Sigmoid colon (tissue), 7 donors: ENCODE data around the gene RASA2. TPM values are rescaled to one million over a fixed set of nuclear protein-coding genes. Genes with fewer than 3 reads are reported as not detected.

Experiments used
- DNase-seq: peaks from one replicate; pipeline ENCODE4 v3.0.0-alpha.2; 2019
- H3K27ac ChIP-seq, 4 donors: fragments of 200-600 bp; sonication (generic); one replicate each; pipeline ENCODE4 v1.5.1; 2016 to 2019; ENCODE audit warnings: mild to moderate bottlenecking in 1 of 4
- H3K27me3 ChIP-seq, 3 donors: fragments of 200-600 bp; sonication (generic); one replicate each; pipeline ENCODE4 v1.5.1; 2019; ENCODE audit warnings: mild to moderate bottlenecking in 1 of 3
- H3K36me3 ChIP-seq, 4 donors: fragments of 200-600 bp; sonication (generic); one replicate each; pipeline ENCODE4 v1.5.1; 2016 to 2019
- H3K4me1 ChIP-seq, 4 donors: fragments of 200-600 bp; sonication (generic); one replicate each; pipeline ENCODE4 v1.5.1; 2017 to 2019
- H3K4me3 ChIP-seq, 4 donors: fragments of 200-600 bp; sonication (generic); one replicate each; pipeline ENCODE4 v1.5.1; 2017 to 2019; ENCODE audit warnings: mild to moderate bottlenecking in 2 of 4, moderate library complexity in 1 of 4
- H3K9me3 ChIP-seq, 4 donors: fragments of 200-600 bp in 3 of 4; sonication (generic) in 3 of 4; one replicate each; pipeline versions ENCODE4 v1.5.1 to v1.6.1; 2013 to 2019
- CTCF ChIP-seq, 4 experiments: fragments of 450-650 bp in 3 of 4; fragments of 200-600 bp in 1 of 4; IDR thresholded peaks; one replicate each; pipeline ENCODE4 v1.5.1; 2016 to 2019; ENCODE audit warnings: antibody characterized with exemption in 4 of 4, mild to moderate bottlenecking in 3 of 4, moderate library complexity in 2 of 4
- EP300 ChIP-seq, 4 donors: sonication (generic); formaldehyde crosslinking; IDR thresholded peaks; one replicate each; pipeline ENCODE4 v1.6.1; 2017; ENCODE audit warnings: antibody characterized with exemption in 4 of 4
- POLR2A ChIP-seq, 2 donors: fragments of 450-650 bp; IDR thresholded peaks; one replicate each; pipeline ENCODE4 v1.6.1; 2016; ENCODE audit warnings: antibody characterized with exemption in 2 of 2, mild to moderate bottlenecking in 2 of 2, moderate library complexity in 2 of 2
- POLR2AphosphoS5 ChIP-seq, 4 donors: sonication (generic); formaldehyde crosslinking; IDR thresholded peaks; one replicate each; pipeline ENCODE4 v1.6.1; 2017; ENCODE audit warnings: antibody characterized with exemption in 4 of 4
- WGBS, 2 donors: extraction: QIAGEN DNeasy Blood & Tissue Kit; methylation state at CpG; one replicate each; pipeline ENCODE4 v1.1.7; 2013; 5-methylcytosine and 5-hydroxymethylcytosine counted together
- intact Hi-C: fragments of 100-400 bp; cut with DNase I; formaldehyde crosslinking; loops from one replicate; pipeline ENCODE4 v1.15.1; 2023
- polyA plus RNA-seq, 3 donors: library from polyadenylated mRNA; stranded (reverse); fragments of 200-250 nt; gene quantifications; one replicate each; pipeline ENCODE4 v1.2.3, GENCODE V29; 2013
- total RNA-seq, 4 donors: library from RNA; depleted of rRNA; stranded (reverse); fragments of >200 nt; gene quantifications; one replicate each; pipeline ENCODE4 v1.1.0, GENCODE V29; 2016
- donor health status: healthy with polysubstance abuse.
- donor health status: Bipolar disorder and iron deficiency.
- donor health status: healthy.

The RASA2 gene
- total and polyA plus RNA-seq, 7 donors = 3.2 to 20.5 (median 13.0) TPM

GRCh38 chr3:141482245-141482922, 4.4 kb upstream of the RASA2 start:
- Histone ChIP-seq H3K27me3 (no peaks in the 10 kb centered on the region), H3K4me1 (peaks cover 0 to 6% (median 2%) of the 10 kb centered on the region in 4 donors), H3K27ac (no peak overlapping the region), H3K4me3 (no peak overlapping the region), H3K36me3 (no peaks in the 10 kb centered on the region), H3K9me3 (no peaks in the 10 kb centered on the region)
- intact Hi-C loops = loop anchor here (10.0 kb wide), 2 partner anchors 182 to 252 kb away; partner anchors contain the start of gene RNF7
- DNase-seq = no peak
- WGBS, 2 donors = 71 to 84% methylated on average over 5 of the region's 5 CpGs
- TF ChIP-seq POLR2AphosphoS5 (IDR thresholded peaks at IDR 0.05) (no peak), CTCF (IDR thresholded peaks at IDR 0.05) (no peak), EP300 (IDR thresholded peaks at IDR 0.05) (no peak), POLR2A (IDR thresholded peaks at IDR 0.05) (no peak)

- Histone ChIP-seq H3K9me3 (no peaks in the 10 kb centered on the region), H3K27ac (peak overlapping the region in 1 of 4 donors; percentile 24), H3K36me3 (no peaks in the 10 kb centered on the region), H3K27me3 (no peaks in the 10 kb centered on the region), H3K4me3 (no peak overlapping the region), H3K4me1 (peaks cover 0 to 20% (median 10%) of the 10 kb centered on the region in 4 donors)
- intact Hi-C loops = loop anchor here (5.0 to 10.0 kb wide), 3 partner anchors 180 to 393 kb away; partner anchors contain the start of genes ATP1B3 and RNF7
- no peak for TF ChIP-seq POLR2AphosphoS5 (IDR thresholded peaks at IDR 0.05)
- TF ChIP-seq POLR2A (IDR thresholded peaks at IDR 0.05) = no peak
- no peak for TF ChIP-seq EP300 (IDR thresholded peaks at IDR 0.05)
- no peak for TF ChIP-seq CTCF (IDR thresholded peaks at IDR 0.05)
- DNase-seq = no peak
- 97 to 98% methylated on average over 8 of the region's 8 CpGs for WGBS, 2 donors
These were observed 2.0 kb upstream of the RASA2 start for GRCh38 chr3:141484701-141485287.

- H3K9me3 ChIP-seq = no peaks in the 10 kb centered on the region
- H3K27ac ChIP-seq = peak overlapping the region; percentile 92 to 98 (median 96)
- no peak for DNase-seq
- WGBS, 2 donors = 11 to 31% methylated on average over 10 of the region's 10 CpGs
- no peaks in the 10 kb centered on the region for H3K36me3 ChIP-seq
- intact Hi-C loops = loop anchor here (5.0 to 10.0 kb wide), 3 partner anchors 179 to 391 kb away; partner anchors contain the start of genes ATP1B3 and RNF7
- H3K27me3 ChIP-seq = no peaks in the 10 kb centered on the region
- H3K4me1 ChIP-seq = peaks cover 0 to 22% (median 10%) of the 10 kb centered on the region in 4 donors
- peak overlapping the region in 3 of 4 donors; percentile 88 to 97 (median 94) for H3K4me3 ChIP-seq
- TF ChIP-seq POLR2AphosphoS5 (IDR thresholded peaks at IDR 0.05) (no peak), EP300 (IDR thresholded peaks at IDR 0.05) (no peak)
These were observed 959 bp upstream of the RASA2 start for GRCh38 chr3:141485641-141486495.

GRCh38 chr3:141486496-141486745, 406 bp upstream of the RASA2 start:
- DNase-seq = no peak
- intact Hi-C loops = loop anchor here (5.0 to 10.0 kb wide), 3 partner anchors 178 to 391 kb away; partner anchors contain the start of genes ATP1B3 and RNF7
- Histone ChIP-seq H3K4me3 (peak overlapping the region; percentile 25 to 97 (median 91)), H3K4me1 (peaks cover 0 to 23% (median 11%) of the 10 kb centered on the region in 4 donors), H3K27me3 (no peaks in the 10 kb centered on the region), H3K36me3 (no peaks in the 10 kb centered on the region), H3K9me3 (no peaks in the 10 kb centered on the region), H3K27ac (peak overlapping the region; percentile 92 to 98 (median 96))
- TF ChIP-seq CTCF (IDR thresholded peaks at IDR 0.05) (no peak), POLR2A (IDR thresholded peaks at IDR 0.05) (no peak)
- WGBS, 2 donors = 2 to 15% methylated on average over 4 of the region's 4 CpGs
